Brain microvascular endothelial cell (primary cell): ENCODE results near the gene UBE2S.
A peak's percentile ranks its signal among the peaks of the same experiment; 100 is the strongest.

ENCODE experiments used
- DNase-seq: peaks from one replicate; pipeline ENCODE4 v3.0.0-alpha.2; 2020
- H3K27ac ChIP-seq: fragments of 250-450 bp; sonication (Bioruptor Pico); 2 replicates; pipeline ENCODE4 v1.5.1; 2020; ENCODE audit warnings: mild to moderate bottlenecking, moderate library complexity
- H3K27me3 ChIP-seq: fragments of 250-450 bp; sonication (Bioruptor Pico); replicated peaks from 2 replicates; pipeline ENCODE4 v1.5.1; 2020; ENCODE audit warnings: mild to moderate bottlenecking
- H3K36me3 ChIP-seq: fragments of 250-450 bp; sonication (Bioruptor Pico); replicated peaks from 2 replicates; pipeline ENCODE4 v1.5.1; 2020; ENCODE audit warnings: mild to moderate bottlenecking
- H3K4me3 ChIP-seq: 2 replicates; pipeline ENCODE4 v1.5.1; 2011; ENCODE audit warnings: low read depth, mild to moderate bottlenecking, control low read depth, low read length, moderate library complexity
- in situ Hi-C: cut with HindIII; loops from 2 replicates; pipeline ENCODE4 v1.10.0; 2017; ENCODE audit warnings: low sequenced_read_pairs, low pct_ligation_motif_present
- TF ChIP-seq, protein P1 (sequence below): IDR thresholded peaks from 2 replicates; pipeline ENCODE4 v1.5.1; 2011; ENCODE audit warnings: low read depth, mild to moderate bottlenecking, moderate library complexity, low read length, control low read depth, inconsistent platforms; ENCODE audit errors: missing control alignments

Gene UBE2S

DNA sequence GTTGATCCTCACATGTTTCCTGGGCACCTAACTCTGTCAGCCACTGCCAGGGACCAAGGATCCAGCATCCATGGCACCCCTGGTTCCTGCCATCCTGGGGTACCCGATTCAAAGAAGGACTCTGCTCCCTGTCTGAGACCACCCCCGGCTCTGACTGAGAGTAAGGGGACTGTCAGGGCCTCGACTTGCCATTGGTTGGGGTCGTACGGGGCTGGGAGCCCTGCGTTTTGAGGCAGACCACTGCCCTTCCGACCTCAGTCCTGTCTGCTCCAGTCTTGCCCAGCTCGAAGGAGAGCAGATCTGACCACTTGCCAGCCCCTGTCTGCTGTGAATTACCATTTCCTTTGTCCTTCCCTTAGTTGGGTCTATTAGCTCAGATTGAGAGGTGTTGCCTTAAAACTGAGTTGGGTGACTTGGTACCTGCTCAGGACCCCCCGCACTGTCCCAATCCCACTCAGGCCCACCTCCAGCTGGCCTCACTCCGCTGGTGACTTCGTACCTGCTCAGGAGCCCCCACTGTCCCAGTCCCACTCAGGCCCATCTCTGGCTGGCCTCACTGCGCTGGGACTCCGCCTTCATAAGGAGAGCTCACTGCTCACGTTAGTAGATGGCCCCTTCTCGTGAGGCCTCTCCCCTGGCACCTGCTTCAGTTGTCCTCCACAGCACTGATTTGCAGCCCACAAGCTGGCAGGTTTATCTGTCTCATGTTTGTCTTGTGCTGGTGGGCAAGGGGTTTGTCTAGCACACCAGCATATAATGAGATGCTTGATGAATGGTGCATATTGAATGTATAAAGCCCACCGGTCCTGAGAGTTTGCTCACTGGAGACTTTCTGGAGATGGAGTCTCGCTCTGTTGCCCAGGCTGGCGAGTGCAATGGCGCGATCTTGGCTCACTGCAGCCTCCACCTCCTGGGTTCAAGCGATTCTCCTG, 17.9 kb downstream of the UBE2S start:
- in situ Hi-C loops: loop anchor here (25.0 kb wide), 1 partner anchor 223 kb away; the partner anchor contains the start of genes ZNF524, ZNF784 and ZNF865
- Histone ChIP-seq H3K27me3 (no peaks in the 10 kb centered on the region), H3K36me3 (peaks cover 42% of the 10 kb centered on the region), H3K4me3 (no peak overlapping the region), H3K27ac (no peak overlapping the region)
- no peak for DNase-seq
- TF ChIP-seq, protein P1, sequence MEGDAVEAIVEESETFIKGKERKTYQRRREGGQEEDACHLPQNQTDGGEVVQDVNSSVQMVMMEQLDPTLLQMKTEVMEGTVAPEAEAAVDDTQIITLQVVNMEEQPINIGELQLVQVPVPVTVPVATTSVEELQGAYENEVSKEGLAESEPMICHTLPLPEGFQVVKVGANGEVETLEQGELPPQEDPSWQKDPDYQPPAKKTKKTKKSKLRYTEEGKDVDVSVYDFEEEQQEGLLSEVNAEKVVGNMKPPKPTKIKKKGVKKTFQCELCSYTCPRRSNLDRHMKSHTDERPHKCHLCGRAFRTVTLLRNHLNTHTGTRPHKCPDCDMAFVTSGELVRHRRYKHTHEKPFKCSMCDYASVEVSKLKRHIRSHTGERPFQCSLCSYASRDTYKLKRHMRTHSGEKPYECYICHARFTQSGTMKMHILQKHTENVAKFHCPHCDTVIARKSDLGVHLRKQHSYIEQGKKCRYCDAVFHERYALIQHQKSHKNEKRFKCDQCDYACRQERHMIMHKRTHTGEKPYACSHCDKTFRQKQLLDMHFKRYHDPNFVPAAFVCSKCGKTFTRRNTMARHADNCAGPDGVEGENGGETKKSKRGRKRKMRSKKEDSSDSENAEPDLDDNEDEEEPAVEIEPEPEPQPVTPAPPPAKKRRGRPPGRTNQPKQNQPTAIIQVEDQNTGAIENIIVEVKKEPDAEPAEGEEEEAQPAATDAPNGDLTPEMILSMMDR: no peak

DNA sequence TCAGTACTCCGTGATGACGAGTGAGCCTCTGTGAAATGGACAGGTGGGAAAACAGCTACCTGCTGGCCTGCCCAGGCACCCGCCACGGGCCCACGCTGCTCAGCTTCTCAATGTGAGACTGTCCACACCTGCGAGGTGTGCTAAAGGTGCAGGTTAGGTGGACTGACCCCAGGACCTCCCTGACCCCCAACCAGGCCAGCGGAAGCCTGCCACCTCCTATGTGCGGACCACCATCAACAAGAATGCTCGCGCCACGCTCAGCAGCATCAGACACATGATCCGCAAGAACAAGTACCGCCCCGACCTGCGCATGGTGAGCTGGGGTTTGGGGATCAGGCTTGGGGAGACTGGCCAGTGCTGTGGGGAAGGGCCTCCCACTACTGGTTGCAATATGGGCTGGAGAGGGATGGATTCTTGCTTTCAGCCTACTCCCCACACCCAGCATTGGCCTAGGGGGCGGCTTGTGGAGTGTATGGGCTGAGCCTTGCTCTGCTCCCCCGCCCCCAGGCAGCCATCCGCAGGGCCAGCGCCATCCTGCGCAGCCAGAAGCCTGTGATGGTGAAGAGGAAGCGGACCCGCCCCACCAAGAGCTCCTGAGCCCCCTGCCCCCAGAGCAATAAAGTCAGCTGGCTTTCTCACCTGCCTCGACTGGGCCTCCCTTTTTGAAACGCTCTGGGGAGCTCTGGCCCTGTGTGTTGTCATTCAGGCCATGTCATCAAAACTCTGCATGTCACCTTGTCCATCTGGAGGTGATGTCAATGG, 19.7 kb downstream of the UBE2S start:
- no peak overlapping the region for H3K27ac ChIP-seq
- TF ChIP-seq, protein P1: no peak
- in situ Hi-C loops: loop anchor here (25.0 kb wide), 1 partner anchor 224 kb away; the partner anchor contains the start of genes ZNF524, ZNF784 and ZNF865
- no peaks in the 10 kb centered on the region for H3K27me3 ChIP-seq
- no peak for DNase-seq
- H3K4me3 ChIP-seq: peak overlapping the region; percentile 99
- peaks cover 42% of the 10 kb centered on the region for H3K36me3 ChIP-seq

DNA sequence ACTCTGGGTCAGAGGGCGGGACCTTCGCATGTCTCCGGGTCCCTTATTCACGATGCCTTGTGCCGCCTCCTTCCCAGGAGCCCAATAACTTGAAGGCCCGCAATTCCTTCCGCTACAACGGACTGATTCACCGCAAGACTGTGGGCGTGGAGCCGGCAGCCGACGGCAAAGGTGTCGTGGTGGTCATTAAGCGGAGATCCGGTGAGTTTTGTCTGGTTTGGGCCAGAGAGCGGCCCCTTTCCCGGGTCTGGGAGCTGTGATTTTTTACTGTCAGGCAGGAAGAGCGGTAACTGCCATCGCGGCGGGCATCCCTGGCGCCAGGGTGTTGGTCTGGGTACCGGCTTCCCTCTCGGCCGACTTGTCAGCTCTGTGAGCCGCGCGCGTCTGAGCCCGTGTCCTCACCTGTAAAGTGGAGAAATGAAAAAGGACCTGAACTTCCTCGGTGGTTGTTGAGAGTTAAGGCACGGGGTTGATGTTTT, 21.1 kb downstream of the UBE2S start:
- Histone ChIP-seq H3K27ac (no peak overlapping the region), H3K36me3 (peaks cover 42% of the 10 kb centered on the region), H3K27me3 (no peaks in the 10 kb centered on the region), H3K4me3 (peak overlapping the region; percentile 99)
- no peak for DNase-seq
- TF ChIP-seq, protein P1: no peak
- in situ Hi-C loops: loop anchor here (25.0 kb wide), 1 partner anchor 226 kb away; the partner anchor contains the start of genes ZNF524, ZNF784 and ZNF865

DNA sequence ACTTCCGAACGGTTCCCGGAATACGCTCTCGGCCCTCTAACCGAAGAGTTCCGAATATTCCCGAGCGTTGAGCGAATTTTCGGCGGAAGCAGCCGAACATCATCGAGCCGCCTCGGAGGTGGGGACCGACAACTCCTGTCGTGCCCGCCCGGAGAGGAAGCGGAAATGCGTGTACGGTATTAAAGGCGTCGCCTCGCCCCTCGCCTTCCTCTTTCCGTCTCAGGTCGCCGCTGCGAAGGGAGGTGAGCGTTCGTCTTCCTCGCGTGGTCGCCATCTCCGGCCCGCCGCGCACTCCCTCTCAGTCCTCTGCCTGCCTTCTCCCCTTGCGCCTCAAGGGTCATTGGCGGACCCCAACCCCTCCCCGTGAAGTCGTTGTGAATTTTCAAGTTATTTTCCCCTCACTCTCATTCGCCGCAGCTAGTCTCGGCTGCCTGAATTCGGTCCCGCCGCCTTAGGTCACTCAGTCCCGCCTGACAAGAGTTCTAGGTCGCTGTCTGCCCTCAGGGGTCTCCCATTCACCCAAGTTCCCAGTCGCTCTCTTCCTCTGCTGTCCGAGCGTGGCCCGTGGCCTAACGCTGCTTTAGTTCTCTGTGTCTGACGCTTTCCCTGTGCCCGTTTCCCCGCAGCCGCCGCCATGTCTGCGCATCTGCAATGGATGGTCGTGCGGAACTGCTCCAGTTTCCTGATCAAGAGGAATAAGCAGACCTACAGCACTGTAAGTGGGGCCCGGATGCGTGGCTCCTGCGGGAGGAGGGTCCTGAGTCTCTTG, 21.7 kb downstream of the UBE2S start, which contains the start of gene RPL28:
Gene RPL28, plus strand, starts transcription at position 209 of the 769 bp plus-strand sequence. Its CDS starts 426 bp downstream, at position 635.
- peak within 1 kb of the TSS; percentile 99 for H3K4me3 ChIP-seq
- H3K36me3 ChIP-seq: peaks cover 38% of the 10 kb centered on the region
- DNase-seq: peak; percentile 97
- H3K27me3 ChIP-seq: no peaks in the 10 kb centered on the region
- in situ Hi-C loops: loop anchor here (25.0 kb wide), 1 partner anchor 226 kb away; the partner anchor contains the start of genes ZNF524, ZNF784 and ZNF865
- TF ChIP-seq, protein P1: no peak
- peak within 1 kb of the TSS; percentile 77 for H3K27ac ChIP-seq
